ENCODE results near the gene COQ2. TPM values are rescaled to one million over a fixed set of nuclear protein-coding genes. Genes with fewer than 3 reads are reported as not detected.

The COQ2 gene
- total and polyA plus RNA-seq, 2 of the 13 experiments (the other 11 are each of a cell fraction or from before 2014, with no cell fraction given) = 10.1 to 17.3 TPM

DNA sequence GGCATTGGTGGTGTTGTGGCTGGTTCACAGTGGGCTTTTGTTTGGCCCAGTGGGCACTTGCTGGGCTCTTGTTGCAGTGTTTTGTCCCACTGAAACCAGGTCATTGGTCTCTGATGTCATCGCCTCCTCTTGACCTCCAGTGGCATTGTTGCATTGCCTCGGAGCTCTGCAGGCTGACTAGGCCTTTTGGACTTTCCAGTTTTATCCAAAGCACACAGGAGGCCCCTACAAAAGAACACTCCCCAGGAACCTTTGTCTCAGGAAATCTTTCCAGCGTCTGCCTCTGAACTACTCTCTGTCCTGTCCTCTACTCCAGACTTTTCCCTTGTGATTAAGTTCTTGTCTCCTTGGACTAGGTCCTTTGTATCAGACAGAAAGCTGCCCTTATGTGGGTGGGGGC, 54.8 kb downstream of the COQ2 start (continued):
- TF ChIP-seq EZH2 (conservative IDR thresholded peaks at IDR 0.05; ENCODE audit: low read depth, low read length) (no peak), RARG (CRISPR knock-in tag; IDR thresholded peaks at IDR 0.05; ENCODE audit: low read depth) (no peak), DZIP1 (CRISPR knock-in tag; IDR thresholded peaks at IDR 0.05) (no peak), ZMAT3 (CRISPR knock-in tag; conservative IDR thresholded peaks at IDR 0.05) (no peak)

GRCh38 chr4:83228231-83228630, 56.4 kb downstream of the COQ2 start:
- Histone ChIP-seq H2AFZ (ENCODE audit: low read length) (no peak overlapping the region), H3K4me1 (ENCODE audit: insufficient read depth, low read length) (peaks cover 27% of the 10 kb centered on the region), H3K36me3 (replicated peaks in 1 of 2; ENCODE audit: control insufficient read depth in 1 of 2, insufficient read depth in 2 of 2, low read length in 2 of 2) (no peaks in the 10 kb centered on the region), H3K9me3 (ENCODE audit: low read length) (no peaks in the 10 kb centered on the region), H3K9ac (ENCODE audit: insufficient read depth, low read depth, low read length) (no peak overlapping the region), H3K79me2 (ENCODE audit: insufficient read depth, low read length) (no peaks in the 10 kb centered on the region), H3K27me3 (ENCODE audit: control insufficient read depth in 1 of 2, insufficient read depth in 2 of 2, low read length in 2 of 2) (no peaks in the 10 kb centered on the region), H3K27ac (ENCODE audit: extremely low read length, insufficient read depth, low read length) (no peak overlapping the region), H4K20me1 (ENCODE audit: insufficient read depth, low read length) (no peaks in the 10 kb centered on the region), H3K4me3 (replicated peaks in 1 of 3; ENCODE audit: insufficient read depth in 1 of 3, low read depth in 2 of 3, low read length in 3 of 3) (no peak overlapping the region), H3K4me2 (ENCODE audit: low read depth, low read length) (no peak overlapping the region)
- 100% methylated on average over 1 of the region's 1 CpG for WGBS (ENCODE audit: low lambda C conversion rate)
- intact Hi-C loops (cut with micrococcal nuclease; ENCODE audit: unreplicated experiment) (no loop called here), in situ Hi-C loops (cut with HindIII; ENCODE audit: extremely low pct_ligation_motif_present, low pct_unique_long_range_greater_than_20kb) (no loop called here)
- ATAC-seq (no peak), FAIRE-seq (no peak), DNase-seq (ENCODE audit: low spot score) (no peak)
- ChIA-PET CTCF (ENCODE audit: low intra/inter-chr PET ratio, low total read pairs) (no interaction called here), POLR2A (no interaction called here)
- BruUV-seq (replicated peaks) = no TSS peak
- TF ChIP-seq ZNF143 (CRISPR knock-in tag; IDR thresholded peaks at IDR 0.05) (no peak), TMF1 (CRISPR knock-in tag; IDR thresholded peaks at IDR 0.05; ENCODE audit: low read depth) (no peak), HOXA9 (CRISPR knock-in tag; IDR thresholded peaks at IDR 0.05; ENCODE audit: borderline replicate concordance) (no peak), KMT2A (CRISPR knock-in tag; IDR thresholded peaks at IDR 0.05) (no peak), SOX5 (CRISPR knock-in tag; IDR thresholded peaks at IDR 0.05; ENCODE audit: borderline replicate concordance) (no peak), ZNF572 (CRISPR knock-in tag; IDR thresholded peaks at IDR 0.05) (no peak), NFE2L1 (CRISPR knock-in tag; IDR thresholded peaks at IDR 0.05; ENCODE audit: borderline replicate concordance) (no peak), ZNF674 (CRISPR knock-in tag; IDR thresholded peaks at IDR 0.05; ENCODE audit: low read depth) (no peak), ZBTB42 (CRISPR knock-in tag; IDR thresholded peaks at IDR 0.05) (no peak), GATAD1 (CRISPR knock-in tag; IDR thresholded peaks at IDR 0.05) (no peak), GTF2F1 (IDR thresholded peaks at IDR 0.05; ENCODE audit: low read length) (no peak), MAZ (IDR thresholded peaks at IDR 0.05; ENCODE audit: borderline replicate concordance, low read depth, low read length) (no peak), MAZ (CRISPR knock-in tag; IDR thresholded peaks at IDR 0.05; ENCODE audit: low read depth) (no peak), YEATS2 (CRISPR knock-in tag; IDR thresholded peaks at IDR 0.05; ENCODE audit: borderline replicate concordance) (no peak)
- TF ChIP-seq, protein P1, sequence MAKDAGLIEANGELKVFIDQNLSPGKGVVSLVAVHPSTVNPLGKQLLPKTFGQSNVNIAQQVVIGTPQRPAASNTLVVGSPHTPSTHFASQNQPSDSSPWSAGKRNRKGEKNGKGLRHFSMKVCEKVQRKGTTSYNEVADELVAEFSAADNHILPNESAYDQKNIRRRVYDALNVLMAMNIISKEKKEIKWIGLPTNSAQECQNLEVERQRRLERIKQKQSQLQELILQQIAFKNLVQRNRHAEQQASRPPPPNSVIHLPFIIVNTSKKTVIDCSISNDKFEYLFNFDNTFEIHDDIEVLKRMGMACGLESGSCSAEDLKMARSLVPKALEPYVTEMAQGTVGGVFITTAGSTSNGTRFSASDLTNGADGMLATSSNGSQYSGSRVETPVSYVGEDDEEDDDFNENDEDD (CRISPR knock-in tag; IDR thresholded peaks at IDR 0.05; ENCODE audit: borderline replicate concordance) = no peak
- TF ChIP-seq, protein P2, sequence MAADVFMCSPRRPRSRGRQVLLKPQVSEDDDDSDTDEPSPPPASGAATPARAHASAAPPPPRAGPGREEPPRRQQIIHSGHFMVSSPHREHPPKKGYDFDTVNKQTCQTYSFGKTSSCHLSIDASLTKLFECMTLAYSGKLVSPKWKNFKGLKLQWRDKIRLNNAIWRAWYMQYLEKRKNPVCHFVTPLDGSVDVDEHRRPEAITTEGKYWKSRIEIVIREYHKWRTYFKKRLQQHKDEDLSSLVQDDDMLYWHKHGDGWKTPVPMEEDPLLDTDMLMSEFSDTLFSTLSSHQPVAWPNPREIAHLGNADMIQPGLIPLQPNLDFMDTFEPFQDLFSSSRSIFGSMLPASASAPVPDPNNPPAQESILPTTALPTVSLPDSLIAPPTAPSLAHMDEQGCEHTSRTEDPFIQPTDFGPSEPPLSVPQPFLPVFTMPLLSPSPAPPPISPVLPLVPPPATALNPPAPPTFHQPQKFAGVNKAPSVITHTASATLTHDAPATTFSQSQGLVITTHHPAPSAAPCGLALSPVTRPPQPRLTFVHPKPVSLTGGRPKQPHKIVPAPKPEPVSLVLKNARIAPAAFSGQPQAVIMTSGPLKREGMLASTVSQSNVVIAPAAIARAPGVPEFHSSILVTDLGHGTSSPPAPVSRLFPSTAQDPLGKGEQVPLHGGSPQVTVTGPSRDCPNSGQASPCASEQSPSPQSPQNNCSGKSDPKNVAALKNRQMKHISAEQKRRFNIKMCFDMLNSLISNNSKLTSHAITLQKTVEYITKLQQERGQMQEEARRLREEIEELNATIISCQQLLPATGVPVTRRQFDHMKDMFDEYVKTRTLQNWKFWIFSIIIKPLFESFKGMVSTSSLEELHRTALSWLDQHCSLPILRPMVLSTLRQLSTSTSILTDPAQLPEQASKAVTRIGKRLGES (CRISPR knock-in tag; IDR thresholded peaks at IDR 0.05; ENCODE audit: borderline replicate concordance) = no peak

Data from HepG2 (cell line).